NCI-H2227 (cell line): ENCODE data around the gene LATS1.
A peak's percentile ranks its signal among the peaks of the same experiment; 100 is the strongest.
"Not testable (repeated sequence)": the region's sequence is repeated elsewhere in the genome, so short reads cannot be mapped to it uniquely, and the experiment has no call there.

Experiments used
- DNase-seq: peaks from one replicate; lab custom pipeline; 2025; ENCODE audit not compliant: unreplicated experiment; lab: John Stamatoyannopoulos, UW

The LATS1 gene

DNA sequence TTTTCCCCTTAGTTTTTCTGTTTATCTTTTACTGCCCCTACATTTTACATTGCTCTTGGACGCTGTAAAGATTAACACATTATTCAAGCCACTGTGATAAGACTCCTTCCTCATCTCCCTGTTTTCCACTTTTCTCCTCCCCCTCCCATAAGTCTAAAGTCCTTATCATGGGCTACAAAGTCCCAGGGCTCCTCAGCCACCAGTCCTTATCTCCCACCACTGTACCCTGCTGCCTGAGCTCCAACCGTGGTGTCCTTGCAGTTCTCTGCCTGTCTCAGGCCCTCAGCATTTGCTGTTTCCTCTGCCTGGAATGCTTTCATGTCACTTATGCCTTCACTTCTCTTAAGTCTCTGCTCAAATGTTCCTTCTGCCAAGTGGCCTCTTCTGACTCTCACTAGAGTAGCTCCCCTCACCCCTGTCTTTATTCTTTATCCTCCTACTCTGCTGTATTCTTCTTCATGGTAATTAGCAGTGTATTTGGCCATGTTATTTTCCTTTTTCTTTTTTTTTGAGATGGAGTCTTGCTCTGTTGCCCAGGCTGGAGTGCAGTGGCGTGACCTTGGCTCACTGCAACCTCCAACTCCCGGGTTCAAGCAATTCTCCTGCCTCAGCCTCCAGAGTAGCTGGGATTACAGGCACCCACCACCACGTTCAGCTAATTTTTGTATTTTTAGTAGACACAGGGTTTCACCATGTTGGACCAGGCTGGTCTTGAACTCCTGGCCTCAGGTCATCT lies 10.8 kb upstream of the LATS1 start:
- no peak for DNase-seq

DNA sequence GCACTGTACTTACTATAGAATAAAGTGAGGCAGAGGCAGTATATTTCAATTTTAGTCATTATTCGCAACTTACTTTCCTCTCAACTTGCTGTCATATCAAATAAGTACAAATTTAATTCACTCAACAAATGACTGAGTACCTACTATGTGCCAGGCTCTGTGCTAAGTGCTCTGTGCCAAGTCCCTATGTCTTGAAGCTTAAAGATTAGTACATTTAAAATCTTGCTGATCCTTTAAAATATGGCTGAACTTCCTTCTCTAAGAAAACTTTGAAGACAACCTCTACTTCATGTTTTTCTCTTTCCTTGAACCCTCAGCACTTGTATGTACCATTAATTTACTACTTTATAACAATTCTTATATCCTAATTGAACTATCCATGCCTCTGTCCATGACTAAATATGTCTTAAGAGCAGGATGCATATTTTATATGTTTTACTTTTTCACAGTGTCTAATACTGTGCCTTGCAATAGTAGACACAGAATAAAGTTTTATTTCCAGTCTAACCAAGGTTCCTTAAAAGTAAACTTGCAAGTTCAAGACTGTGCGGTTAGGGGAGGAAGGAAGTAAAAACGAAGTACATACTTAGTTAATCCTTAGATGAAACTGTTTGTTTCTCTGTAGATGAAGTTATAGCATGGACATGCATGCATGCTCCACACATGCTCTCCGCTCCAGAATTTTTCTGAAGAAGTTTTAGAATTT lies 10.0 kb upstream of the LATS1 start:
- DNase-seq = no peak

DNA sequence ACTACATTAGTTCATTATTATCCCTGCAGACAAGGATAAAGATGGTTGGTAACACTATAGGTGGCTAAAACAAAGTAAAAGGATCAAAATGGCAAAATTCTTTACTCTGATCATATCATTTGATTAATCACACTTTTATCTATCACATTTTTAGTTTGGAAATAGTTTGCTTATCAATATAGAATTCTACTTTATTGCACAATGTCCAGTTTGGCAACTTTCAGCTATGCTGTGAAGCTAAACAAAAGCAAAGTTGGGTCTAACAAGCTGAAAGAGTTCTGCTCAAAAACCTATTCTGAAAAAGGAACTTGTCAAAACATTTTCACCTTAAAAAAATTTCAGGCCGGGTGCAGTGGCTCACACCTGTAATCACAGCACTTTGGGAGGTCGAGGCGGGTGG lies 7.9 kb upstream of the LATS1 start:
- DNase-seq = no peak

DNA sequence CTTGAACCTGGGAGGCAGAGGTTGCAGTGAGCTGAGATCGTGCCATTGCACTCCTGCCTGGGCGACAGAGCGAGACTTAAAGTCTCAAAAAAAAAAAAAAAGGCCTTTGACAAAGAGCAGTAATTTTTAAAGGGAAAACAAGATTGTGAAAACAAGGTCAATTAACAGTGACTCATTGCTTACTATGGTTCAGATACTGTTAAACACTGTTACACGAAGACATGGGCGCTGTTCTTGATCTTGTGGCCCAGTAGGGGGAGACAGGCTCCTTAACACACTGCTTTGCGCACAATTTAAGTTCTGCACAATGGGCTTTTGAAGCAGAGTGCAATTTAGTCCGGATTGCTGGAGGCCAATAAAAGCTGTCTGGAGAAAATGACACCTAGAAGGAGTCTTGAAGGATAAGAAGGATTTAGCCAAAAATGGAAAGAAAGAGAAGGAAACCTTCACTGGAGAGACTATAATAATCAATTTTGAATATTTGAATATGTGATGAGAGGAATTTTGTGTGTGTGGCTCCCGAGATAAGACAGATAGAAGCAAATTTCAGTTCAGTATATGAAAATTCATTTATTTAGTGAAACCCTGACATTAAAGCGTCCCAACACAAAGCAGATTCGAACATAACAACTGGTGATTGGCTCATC lies 6.0 kb upstream of the LATS1 start:
- DNase-seq = peak; percentile 26

DNA sequence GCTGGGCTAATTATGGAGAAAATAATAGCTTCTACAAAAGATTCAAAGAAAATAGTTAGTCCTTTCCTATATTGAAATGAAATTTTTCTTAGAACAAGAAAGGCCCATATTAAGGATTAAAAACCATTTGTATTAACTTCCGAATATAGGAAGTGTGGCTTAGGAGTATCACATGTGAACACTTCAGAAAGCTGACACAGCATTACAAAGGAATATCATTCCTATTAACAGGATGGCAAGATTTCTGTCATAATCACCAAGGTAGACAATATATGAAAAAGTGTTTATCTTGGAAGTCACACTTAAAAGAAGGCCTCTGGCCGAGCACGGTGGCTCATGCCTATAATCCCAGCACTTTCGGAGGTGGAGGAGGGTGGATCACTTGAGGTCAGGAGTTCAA lies 5.4 kb upstream of the LATS1 start:
- no peak for DNase-seq

DNA sequence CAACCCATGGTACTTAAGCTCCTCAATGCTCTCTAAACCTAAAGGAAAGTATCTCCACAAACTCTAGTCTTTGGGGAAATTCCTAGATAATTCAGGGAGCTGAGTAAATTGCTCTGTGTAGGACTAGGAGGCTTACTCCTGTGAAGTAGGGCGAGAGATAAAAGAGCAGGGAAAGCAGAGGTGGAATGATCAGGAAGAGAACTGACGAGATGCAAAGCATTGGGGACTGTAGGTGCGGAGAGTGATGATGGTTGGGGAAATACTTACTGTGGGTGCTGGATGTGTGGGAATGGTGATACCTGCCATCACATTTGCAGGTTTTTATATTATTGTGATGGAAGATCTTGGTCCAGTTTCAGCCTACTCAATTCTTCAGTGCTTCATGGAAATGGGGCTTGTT lies 1.6 kb upstream of the LATS1 start:
- no peak for DNase-seq

DNA sequence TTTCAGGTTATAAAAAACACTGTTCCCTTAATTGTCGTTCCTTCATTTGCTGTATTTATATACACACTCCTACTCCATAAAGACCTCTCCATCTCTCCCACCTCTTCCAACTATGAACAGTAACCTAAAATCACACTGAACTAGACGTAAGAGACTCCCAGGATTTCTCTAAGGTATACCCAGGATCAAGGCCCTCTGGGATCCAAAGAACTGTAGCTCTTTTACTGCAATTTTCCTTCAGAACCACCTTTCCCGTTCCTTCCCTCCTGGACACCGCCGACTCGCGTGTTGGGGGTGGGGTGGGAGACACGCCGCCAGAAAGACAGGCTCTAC lies 680 bp downstream of the LATS1 start:
- DNase-seq = no peak

DNA sequence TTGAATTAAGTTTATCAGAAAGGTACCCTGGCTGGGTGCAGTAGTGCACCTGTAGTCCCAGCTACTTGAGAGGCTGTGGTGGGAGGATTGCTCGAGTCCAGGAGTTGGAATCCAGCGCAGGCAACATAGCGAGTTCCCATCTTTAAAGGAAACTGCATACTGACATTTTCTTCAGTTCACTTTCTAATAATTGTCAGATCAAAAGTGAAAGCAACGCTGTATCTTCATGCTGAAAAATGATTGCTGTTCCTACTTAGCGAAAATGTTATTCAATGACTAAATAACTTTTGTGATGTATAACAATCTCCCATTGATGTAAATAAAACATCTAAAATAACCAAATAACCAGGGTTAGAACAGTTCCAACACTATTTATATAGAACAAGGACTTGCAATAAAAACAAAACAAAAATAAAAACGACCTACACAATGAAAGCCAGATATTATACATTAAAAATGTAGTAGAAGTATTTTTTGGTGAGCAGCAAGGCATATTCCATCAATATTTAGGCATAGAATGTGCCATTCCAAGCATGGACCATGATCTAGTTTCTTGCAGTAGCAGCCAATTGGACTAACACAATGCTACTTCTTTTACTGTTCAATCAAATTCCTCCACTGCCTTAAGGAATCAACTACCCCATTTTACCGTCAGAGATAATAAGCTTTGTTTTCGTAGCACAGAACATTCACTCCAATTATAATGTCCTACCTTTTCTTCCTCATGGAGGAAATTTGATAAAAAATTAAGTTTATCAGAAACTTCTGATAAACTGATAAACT lies 1.5 kb downstream of the LATS1 start:
- DNase-seq = no peak

DNA sequence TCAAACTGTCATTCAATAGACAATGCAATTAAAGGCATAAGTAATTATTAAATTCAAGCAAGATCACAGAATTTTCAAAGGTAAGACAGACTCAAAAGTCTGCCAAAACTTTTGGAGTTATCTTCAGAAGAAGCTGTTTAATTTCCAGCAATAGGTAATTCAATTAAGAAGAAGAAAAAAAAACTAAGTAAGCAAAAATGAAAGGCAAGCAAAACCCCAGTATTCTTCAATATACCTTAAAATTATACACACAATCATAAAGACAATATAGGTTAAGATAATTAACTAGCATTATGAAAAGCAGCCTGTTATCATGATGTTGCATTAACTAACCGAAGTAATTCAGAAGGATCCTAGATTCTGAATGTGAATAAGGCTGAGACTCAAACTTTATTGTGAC lies 3.5 kb downstream of the LATS1 start:
- DNase-seq = no peak

DNA sequence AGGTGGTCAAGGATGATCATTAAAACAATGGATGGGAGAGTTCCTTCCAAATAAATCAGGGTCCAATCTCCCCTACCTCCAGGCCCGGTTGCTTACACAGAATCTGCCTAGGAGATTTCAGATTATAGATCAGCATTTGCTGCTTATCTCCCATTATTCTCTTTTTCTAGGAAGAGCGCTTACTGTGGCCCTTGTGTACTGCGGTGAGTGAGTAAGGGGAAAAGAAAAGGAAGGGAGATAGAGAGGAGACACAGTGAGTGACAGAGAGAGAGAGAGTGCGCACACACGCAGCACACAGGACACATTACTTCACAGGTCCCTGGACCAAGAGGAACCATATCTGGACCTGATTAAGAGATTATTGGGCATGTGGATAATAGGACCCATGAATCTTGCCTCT lies 6.2 kb downstream of the LATS1 start:
- no peak for DNase-seq

DNA sequence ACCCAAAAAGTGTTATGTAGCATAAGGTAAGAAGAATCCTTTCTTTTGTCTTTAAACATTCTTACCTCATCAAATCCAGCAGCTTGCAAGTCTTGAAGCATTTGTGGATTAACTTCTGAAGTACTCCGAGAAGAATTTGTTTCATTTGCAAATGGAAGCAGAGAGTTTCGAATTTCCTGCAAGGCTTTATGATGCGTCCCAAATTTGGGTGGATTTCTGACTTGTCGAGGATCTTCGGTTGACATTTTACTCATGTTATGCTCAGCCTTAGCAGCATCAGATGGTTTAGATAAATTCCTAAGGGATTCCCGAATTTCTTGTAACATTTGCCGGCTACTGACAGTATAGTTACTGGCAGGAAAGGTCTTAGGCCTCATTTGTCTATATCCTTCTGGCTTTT lies 16.2 kb downstream of the LATS1 start:
- no peak for DNase-seq

DNA sequence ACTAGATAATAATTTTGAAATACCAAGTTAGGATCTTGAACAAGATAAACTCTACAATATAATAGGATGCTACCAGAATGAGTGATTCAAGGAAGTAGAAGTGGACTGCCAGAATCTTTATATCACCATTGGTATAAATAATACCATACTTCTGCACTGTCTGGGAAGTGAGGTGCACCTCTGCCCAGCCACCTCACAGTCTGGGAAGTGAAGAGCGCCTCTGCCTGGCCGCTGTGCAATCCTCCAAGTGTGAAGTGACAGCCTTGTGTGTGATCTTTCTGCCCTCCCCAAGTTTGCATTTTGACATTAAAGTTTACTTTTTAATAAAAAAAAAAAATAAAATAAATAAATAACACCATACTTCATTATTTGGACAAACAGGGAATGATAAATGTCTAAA lies 18.8 kb downstream of the LATS1 start:
- no peak for DNase-seq

DNA sequence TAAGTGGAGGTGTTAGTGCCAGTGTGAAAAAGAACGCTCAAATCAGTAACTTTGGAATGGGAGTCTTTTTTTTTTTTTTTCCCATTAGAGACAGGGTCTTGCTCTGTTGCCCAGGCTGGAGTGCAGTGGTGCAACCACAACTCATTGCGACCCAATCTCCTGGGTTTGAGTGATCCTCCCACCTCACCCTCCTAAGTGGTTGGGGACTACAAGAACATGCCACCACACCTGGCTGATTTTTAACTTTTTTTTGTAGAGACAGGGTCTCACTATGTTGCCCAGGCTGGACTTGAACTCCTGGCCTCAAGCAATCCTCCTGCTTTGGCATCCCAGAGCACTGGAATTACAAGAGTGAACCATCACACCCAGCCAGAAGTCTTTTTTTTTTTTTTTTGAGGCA lies 19.7 kb downstream of the LATS1 start:
- DNase-seq = no peak

DNA sequence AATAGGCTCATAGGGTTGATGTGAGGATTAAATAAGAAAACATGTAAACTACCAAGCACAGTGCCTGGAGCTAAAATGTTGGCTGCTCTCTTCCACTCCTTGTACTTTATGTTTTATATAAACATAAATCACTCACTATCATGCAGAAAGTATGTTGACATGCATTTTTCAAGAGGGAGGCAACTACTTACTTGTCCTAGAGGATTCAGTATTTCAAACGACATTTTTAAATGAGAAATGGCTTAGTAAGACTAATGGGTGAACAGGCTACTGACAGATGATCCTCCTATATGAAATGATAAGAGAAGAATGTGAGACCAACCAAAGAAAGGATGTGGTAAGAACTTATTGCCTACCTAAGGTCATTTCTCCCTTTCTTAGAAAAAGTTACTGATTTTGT lies 21.0 kb downstream of the LATS1 start:
- no peak for DNase-seq

DNA sequence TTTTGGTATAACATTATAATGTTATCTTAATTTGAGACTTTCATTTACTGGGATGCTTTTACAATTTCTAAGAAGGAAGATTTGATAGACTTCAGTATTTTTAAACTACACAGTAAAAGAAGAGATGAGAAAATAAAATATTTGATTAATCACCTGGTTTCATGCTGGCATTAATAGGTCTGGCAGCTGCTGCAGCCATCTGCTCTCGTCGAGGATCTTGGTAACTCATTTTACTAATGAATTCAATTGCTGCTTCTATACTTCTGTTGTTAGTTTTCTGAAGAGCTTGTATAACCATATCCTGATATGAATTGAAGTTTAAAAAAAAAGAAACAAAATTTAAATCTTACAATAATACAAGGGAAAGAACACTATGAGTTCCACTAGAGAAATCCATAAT lies 23.0 kb downstream of the LATS1 start:
- no peak for DNase-seq

DNA sequence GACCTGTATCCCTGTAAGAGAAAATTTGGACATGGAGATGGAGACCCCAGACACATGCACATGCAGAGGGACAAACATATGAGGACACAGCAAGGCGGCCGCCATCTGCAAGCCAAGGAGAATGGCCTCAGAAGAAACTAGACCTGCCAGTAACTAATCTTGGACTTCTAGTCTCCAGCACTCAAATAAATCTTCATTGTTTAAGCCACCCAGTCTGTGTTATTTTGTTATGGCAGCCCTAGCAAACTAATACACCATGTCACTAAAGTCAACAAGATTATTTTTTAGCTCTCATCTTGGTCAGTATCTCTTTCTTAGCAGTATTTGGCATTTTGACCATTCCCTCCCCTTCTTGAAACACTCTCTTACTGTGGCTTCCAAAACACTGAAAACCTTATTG lies 26.7 kb downstream of the LATS1 start:
- DNase-seq = no peak

DNA sequence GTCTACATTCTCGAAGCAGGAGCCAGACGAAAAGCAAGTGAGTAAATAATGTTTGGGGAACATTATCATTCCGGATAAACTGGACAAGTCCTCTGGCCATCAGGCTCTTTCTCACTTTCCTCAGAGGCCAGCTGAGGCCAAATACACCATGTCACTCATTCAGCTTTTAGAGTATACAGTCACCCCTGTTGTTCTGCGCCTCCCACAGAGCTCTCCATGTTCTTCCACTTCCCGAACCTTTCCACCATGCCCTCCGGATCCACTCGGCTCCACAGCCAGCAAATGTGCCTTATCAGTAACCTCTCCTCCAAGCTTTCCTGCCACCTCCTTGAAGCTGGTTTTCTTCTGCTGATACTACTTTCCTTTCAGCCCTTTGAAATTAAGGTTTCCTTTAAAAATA lies 31.7 kb downstream of the LATS1 start:
- DNase-seq = no peak

DNA sequence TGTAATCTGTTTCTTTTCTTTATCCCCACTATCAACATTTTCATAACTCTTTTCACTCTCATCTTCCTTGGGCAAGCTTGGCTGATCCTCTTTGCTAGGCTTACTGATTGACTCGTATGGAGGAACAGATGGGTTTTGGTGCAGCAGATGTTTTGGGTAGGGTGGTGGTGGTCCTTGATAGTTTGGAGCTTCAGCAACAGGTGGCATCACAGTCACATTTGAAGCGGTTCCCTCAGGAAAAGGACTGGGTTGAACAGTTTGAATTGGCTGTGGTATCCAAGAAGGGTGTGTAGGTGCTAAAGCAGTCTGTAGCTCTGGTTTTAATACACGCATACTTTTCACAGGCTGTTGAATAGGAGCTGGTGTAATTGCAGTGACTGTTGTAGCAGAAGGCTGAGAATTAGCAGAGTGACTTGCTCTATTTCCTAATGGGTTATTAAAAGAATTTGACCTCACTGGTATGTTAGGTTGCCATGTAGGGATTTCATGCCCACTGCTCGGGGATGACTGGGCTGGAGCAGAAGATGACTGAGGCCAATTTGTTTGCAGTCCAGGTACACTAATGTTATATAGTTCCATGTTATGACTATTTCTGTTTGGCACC lies 34.5 kb downstream of the LATS1 start:
- DNase-seq = no peak

DNA sequence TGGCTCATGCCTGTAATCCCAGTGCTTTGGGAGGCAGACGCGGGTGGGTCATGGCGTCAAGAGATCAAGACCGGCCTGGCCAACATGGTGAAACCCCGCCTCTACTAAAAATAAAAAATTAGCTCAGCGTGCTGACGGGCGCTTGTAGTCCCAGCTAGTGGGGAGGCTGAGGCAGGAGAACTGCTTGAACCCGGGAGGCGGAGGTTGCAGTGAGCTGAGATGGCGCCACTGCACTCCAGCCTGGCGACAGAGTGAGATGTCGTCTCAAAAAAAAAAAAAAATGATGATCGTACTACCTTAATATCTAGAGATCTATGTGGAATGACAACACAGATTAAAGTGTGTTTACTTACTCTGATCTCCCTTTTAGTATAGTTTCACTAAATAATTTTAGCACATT lies 36.1 kb downstream of the LATS1 start:
- not testable (repeated sequence) for DNase-seq

DNA sequence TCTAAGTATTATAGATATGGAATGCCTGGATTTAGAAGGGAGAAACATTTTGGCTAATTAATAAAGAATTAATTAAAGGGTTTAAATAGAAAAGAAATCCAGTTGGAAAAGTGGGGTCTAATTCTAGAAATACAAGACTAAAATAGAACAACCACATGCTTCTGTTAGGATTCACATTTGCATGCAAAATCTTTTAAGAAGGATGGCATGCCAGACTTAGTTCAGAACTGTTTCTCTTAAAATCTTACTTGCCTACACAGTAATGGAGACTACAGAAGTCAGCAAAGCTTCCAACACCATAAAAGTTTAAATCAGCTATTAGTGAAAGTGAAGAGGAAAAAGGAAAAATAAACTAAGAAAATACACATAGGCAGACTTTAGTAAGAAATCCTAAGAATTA lies 36.7 kb downstream of the LATS1 start:
- DNase-seq = no peak

DNA sequence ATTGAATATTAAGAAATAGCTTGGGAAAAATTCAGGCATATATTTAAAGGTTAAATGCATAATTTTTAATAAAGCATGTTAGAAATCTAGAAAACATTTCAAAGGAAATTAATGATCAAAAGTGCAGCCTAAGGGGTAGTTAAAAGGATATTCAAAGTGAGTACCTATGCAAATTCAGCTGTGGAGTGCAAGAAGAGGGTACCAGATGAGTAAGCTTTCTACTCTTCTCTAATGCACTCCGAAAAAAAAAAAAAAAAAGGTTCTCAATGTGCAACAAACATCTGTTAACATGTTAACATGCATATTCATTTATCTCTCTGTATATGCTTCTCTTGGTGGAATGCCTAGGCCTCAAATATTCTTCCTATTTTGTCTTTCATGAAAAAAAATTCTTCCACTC lies 37.4 kb downstream of the LATS1 start:
- DNase-seq = no peak
